ENCODE measurements around the gene GRK6.

DNA sequence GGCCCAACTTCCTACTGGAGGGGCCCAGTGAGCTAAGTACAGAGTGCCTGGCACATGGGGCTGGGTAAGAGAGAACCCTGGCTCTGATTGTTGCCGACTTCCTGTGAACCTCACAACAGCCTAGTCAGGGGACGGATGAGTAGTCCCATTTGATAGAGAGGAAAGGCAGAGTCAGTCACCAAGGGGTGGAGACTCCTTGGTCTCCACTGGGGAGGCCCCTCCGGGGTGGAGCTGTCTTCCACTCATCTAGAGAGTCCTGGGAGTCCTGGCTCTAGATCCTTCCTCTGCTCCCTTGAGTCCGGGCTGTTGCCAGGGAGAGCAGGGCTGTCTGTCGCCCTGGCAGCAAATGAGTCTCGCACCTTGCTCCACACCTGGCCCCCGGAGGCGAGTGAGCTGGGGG is 8.0 kb downstream of the GRK6 start:
- TF ChIP-seq ZFP3 (tag by site-specific recombination; IDR thresholded peaks at IDR 0.05; ENCODE audit: low read depth): no peak
- no peak for TF ChIP-seq ZFP41 (tag by site-specific recombination; IDR thresholded peaks at IDR 0.05; ENCODE audit: borderline replicate concordance)
- TF ChIP-seq, protein P1, sequence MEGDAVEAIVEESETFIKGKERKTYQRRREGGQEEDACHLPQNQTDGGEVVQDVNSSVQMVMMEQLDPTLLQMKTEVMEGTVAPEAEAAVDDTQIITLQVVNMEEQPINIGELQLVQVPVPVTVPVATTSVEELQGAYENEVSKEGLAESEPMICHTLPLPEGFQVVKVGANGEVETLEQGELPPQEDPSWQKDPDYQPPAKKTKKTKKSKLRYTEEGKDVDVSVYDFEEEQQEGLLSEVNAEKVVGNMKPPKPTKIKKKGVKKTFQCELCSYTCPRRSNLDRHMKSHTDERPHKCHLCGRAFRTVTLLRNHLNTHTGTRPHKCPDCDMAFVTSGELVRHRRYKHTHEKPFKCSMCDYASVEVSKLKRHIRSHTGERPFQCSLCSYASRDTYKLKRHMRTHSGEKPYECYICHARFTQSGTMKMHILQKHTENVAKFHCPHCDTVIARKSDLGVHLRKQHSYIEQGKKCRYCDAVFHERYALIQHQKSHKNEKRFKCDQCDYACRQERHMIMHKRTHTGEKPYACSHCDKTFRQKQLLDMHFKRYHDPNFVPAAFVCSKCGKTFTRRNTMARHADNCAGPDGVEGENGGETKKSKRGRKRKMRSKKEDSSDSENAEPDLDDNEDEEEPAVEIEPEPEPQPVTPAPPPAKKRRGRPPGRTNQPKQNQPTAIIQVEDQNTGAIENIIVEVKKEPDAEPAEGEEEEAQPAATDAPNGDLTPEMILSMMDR (tag by site-specific recombination; IDR thresholded peaks at IDR 0.05): no peak
- TF ChIP-seq, protein P2, sequence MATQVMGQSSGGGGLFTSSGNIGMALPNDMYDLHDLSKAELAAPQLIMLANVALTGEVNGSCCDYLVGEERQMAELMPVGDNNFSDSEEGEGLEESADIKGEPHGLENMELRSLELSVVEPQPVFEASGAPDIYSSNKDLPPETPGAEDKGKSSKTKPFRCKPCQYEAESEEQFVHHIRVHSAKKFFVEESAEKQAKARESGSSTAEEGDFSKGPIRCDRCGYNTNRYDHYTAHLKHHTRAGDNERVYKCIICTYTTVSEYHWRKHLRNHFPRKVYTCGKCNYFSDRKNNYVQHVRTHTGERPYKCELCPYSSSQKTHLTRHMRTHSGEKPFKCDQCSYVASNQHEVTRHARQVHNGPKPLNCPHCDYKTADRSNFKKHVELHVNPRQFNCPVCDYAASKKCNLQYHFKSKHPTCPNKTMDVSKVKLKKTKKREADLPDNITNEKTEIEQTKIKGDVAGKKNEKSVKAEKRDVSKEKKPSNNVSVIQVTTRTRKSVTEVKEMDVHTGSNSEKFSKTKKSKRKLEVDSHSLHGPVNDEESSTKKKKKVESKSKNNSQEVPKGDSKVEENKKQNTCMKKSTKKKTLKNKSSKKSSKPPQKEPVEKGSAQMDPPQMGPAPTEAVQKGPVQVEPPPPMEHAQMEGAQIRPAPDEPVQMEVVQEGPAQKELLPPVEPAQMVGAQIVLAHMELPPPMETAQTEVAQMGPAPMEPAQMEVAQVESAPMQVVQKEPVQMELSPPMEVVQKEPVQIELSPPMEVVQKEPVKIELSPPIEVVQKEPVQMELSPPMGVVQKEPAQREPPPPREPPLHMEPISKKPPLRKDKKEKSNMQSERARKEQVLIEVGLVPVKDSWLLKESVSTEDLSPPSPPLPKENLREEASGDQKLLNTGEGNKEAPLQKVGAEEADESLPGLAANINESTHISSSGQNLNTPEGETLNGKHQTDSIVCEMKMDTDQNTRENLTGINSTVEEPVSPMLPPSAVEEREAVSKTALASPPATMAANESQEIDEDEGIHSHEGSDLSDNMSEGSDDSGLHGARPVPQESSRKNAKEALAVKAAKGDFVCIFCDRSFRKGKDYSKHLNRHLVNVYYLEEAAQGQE (tag by site-specific recombination; IDR thresholded peaks at IDR 0.05): no peak
- TF ChIP-seq ZNF174 (tag by site-specific recombination; IDR thresholded peaks at IDR 0.05): no peak
- TF ChIP-seq, protein P3, sequence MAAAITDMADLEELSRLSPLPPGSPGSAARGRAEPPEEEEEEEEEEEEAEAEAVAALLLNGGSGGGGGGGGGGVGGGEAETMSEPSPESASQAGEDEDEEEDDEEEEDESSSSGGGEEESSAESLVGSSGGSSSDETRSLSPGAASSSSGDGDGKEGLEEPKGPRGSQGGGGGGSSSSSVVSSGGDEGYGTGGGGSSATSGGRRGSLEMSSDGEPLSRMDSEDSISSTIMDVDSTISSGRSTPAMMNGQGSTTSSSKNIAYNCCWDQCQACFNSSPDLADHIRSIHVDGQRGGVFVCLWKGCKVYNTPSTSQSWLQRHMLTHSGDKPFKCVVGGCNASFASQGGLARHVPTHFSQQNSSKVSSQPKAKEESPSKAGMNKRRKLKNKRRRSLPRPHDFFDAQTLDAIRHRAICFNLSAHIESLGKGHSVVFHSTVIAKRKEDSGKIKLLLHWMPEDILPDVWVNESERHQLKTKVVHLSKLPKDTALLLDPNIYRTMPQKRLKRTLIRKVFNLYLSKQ (tag by site-specific recombination; IDR thresholded peaks at IDR 0.05; ENCODE audit: borderline replicate concordance): no peak
- TF ChIP-seq, protein P4, sequence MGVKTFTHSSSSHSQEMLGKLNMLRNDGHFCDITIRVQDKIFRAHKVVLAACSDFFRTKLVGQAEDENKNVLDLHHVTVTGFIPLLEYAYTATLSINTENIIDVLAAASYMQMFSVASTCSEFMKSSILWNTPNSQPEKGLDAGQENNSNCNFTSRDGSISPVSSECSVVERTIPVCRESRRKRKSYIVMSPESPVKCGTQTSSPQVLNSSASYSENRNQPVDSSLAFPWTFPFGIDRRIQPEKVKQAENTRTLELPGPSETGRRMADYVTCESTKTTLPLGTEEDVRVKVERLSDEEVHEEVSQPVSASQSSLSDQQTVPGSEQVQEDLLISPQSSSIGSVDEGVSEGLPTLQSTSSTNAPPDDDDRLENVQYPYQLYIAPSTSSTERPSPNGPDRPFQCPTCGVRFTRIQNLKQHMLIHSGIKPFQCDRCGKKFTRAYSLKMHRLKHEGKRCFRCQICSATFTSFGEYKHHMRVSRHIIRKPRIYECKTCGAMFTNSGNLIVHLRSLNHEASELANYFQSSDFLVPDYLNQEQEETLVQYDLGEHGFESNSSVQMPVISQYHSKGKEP (tag by site-specific recombination; IDR thresholded peaks at IDR 0.05): no peak
- TF ChIP-seq, protein P5, sequence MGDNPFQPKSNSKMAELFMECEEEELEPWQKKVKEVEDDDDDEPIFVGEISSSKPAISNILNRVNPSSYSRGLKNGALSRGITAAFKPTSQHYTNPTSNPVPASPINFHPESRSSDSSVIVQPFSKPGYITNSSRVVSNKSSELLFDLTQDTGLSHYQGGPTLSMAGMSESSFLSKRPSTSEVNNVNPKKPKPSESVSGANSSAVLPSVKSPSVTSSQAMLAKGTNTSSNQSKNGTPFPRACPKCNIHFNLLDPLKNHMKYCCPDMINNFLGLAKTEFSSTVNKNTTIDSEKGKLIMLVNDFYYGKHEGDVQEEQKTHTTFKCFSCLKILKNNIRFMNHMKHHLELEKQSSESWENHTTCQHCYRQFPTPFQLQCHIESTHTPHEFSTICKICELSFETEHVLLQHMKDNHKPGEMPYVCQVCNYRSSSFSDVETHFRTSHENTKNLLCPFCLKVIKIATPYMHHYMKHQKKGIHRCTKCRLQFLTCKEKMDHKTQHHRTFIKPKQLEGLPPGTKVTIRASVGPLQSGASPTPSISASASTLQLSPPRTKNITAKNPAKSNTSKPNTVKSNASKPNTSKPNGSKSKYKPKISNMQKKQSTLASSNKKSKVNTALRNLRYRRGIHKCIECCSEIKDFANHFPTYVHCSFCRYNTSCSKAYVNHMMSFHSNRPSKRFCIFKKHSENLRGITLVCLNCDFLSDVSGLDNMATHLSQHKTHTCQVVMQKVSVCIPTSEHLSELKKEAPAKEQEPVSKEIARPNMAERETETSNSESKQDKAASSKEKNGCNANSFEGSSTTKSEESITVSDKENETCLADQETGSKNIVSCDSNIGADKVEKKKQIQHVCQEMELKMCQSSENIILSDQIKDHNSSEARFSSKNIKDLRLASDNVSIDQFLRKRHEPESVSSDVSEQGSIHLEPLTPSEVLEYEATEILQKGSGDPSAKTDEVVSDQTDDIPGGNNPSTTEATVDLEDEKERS (tag by site-specific recombination; IDR thresholded peaks at IDR 0.05): no peak
- TF ChIP-seq, protein P6, sequence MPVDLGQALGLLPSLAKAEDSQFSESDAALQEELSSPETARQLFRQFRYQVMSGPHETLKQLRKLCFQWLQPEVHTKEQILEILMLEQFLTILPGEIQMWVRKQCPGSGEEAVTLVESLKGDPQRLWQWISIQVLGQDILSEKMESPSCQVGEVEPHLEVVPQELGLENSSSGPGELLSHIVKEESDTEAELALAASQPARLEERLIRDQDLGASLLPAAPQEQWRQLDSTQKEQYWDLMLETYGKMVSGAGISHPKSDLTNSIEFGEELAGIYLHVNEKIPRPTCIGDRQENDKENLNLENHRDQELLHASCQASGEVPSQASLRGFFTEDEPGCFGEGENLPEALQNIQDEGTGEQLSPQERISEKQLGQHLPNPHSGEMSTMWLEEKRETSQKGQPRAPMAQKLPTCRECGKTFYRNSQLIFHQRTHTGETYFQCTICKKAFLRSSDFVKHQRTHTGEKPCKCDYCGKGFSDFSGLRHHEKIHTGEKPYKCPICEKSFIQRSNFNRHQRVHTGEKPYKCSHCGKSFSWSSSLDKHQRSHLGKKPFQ (tag by site-specific recombination; IDR thresholded peaks at IDR 0.05): no peak
